NCI-H345 treated with DMSO at 0.1 percent for 48 hours (cell line): ENCODE measurements around the gene ARHGEF12.

Source experiments
- DNase-seq: peaks from one replicate; lab custom pipeline; 2025; ENCODE audit not compliant: unreplicated experiment; lab: John Stamatoyannopoulos, UW

ARHGEF12 gene

DNA sequence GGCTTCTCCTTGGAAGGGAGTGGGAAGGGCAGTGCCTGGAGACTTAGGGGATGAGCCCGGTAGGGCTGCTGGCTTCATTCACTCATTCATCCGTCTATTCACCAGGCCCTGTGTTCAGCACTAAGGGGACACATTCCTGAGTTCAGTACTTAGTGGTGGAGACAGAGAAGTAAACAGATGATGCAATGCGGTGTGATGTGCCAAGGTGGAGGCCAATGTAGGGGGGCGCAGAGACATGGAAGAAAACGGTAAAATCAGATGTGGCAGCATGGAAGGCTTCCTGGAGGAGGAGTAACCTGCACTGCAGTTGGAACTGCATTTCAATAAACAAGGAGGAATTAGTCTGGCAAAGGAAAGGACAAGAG is 196.6 kb downstream of the ARHGEF12 start:
- DNase-seq = no peak

DNA sequence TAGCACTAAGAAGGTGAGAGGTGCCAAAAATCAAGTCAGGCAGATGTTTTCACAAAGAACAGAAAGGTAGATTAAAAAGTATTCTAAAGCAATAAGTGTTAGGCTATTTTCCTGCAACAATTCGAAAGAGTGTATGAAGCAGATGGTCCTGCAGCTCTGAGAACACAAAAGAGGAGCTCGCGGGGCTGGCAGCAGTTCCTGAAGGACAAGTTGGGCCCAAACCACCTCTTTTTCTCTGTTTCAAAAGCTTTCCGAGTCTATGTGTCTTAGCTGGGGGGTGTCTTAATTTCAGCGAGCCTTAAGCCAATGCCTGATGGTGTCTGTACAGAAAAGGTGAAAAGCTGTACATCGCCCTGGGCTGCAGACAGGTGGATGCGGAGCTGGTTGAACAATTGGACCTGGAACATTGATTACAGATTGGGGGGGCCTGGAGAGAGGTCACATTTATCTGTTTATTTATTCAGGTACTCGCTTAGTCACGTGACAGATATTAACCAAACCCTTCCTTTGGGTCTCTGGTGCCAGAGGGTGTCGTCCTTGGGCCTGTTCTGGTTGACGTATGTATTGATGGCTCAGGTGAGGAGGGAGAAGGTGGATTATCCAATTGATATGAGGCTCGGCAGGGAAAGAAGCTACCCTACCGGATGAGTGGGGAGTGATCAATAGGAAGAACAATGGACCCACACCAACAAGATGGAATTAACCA is 200.0 kb downstream of the ARHGEF12 start:
- no peak for DNase-seq

DNA sequence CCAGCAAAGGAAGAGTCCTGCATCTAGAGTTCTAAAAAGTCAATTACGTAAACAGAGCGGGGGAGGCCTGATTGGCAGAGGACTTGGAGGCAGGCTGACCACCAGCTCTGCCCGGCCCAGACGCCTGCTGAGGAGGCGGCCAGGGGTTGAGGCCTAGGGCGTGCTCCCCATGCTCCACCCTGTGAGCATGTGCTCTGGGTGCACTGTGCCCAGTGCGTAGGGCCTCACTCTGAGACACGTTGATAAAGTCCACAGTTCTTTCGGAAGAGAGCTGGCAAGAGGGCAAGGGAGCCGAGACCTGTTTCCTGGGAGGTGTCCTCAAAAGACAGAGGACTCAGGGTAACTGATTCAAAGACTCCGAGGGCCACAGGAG is 200.6 kb downstream of the ARHGEF12 start:
- no peak for DNase-seq

DNA sequence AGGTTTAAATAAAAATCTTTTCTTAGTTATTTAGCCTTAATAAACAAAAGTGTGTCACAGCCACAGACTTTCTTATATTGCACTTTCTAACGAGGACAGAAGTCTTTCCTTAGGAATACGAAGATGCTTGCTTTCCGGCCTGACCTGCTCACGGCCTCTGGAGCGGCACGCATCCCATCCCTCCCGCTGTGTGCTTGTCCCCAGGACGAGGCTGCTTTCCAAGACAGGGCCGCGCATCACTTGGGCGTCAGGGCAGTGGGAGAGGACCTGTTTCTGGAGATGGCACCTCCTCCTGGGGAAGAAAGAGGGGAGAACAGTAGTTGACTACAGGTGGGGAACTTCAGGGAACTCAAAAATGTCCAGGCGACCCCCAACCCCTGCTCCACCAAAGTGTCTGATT is 201.8 kb downstream of the ARHGEF12 start:
- no peak for DNase-seq

DNA sequence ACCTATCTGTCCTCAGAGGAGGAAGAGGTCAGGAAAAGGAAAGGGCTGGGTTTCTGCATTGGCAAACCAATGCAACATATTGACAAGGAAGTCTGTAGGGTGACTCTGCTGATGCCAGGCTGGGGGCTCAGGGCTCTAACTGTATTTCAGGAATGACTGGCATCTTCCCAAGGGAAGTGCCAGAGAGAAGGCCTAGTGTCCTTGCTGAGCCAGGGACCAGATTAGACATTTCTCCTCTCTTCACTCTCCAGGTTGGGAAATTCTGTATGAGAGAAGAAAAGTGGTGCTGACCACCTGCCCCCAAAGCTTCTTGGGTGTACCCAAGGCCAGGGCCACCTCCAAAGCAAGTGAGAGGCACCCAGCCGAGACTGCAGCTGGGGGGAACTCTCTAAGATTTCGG is 202.5 kb downstream of the ARHGEF12 start:
- DNase-seq = no peak
